Spleen (tissue), 11 donors: Measurements from ENCODE around the gene CCDC171. TPM values are rescaled to one million over a fixed set of nuclear protein-coding genes. Genes with fewer than 3 reads are reported as not detected.

Source experiments
- DNase-seq: peaks from one replicate; pipeline ENCODE4 v3.0.0-alpha.2; 2020
- H3K27ac ChIP-seq, 8 donors: fragments of 200-600 bp; sonication (generic) in 7 of 8; 1 replicate in 4 of 8; 2 replicates in 4 of 8; pipeline versions ENCODE4 v1.5.0 to v1.8.0; 2016 to 2021; ENCODE audit warnings: inconsistent platforms in 4 of 8, mild to moderate bottlenecking in 4 of 8, moderate library complexity in 1 of 8
- H3K27me3 ChIP-seq, 7 donors: fragments of 200-600 bp; sonication (generic) in 6 of 7; replicated peaks in 1 of 7; 1 replicate in 4 of 7; 2 replicates in 3 of 7; pipeline versions ENCODE4 v1.5.0 to v1.8.0; 2016 to 2021; ENCODE audit warnings: inconsistent platforms in 3 of 7, mild to moderate bottlenecking in 1 of 7
- H3K36me3 ChIP-seq, 6 donors: fragments of 200-600 bp; sonication (generic) in 5 of 6; 1 replicate in 4 of 6; 2 replicates in 2 of 6; pipeline versions ENCODE4 v1.5.0 to v1.8.0; 2016 to 2021; ENCODE audit warnings: inconsistent platforms in 2 of 6
- H3K4me1 ChIP-seq, 6 donors: fragments of 200-600 bp; sonication (generic) in 5 of 6; 1 replicate in 3 of 6; 2 replicates in 3 of 6; pipeline versions ENCODE4 v1.5.0 to v1.8.0; 2016 to 2021; ENCODE audit warnings: inconsistent platforms in 3 of 6
- H3K4me3 ChIP-seq, 8 donors: fragments of 200-600 bp; sonication (generic) in 7 of 8; 1 replicate in 4 of 8; 2 replicates in 4 of 8; pipeline versions ENCODE4 v1.5.0 to v1.8.0; 2016 to 2021; ENCODE audit warnings: inconsistent platforms in 4 of 8, mild to moderate bottlenecking in 4 of 8, moderate library complexity in 2 of 8
- H3K9me3 ChIP-seq, 8 donors: fragments of 200-600 bp; sonication (generic) in 7 of 8; 1 replicate in 4 of 8; 2 replicates in 4 of 8; pipeline versions ENCODE4 v1.5.0 to v1.8.0; 2016 to 2021; ENCODE audit warnings: inconsistent platforms in 4 of 8
- POLR2A ChIP-seq, 3 donors: fragments of 450-650 bp; IDR thresholded peaks; one replicate each; pipeline ENCODE4 v1.5.1; 2017; ENCODE audit warnings: antibody characterized with exemption in 3 of 3, mild to moderate bottlenecking in 1 of 3
- POLR2AphosphoS5 ChIP-seq, 3 donors: sonication (generic); formaldehyde crosslinking; IDR thresholded peaks; one replicate each; pipeline ENCODE4 v1.5.1; 2017; ENCODE audit warnings: antibody characterized with exemption in 3 of 3
- WGBS, 5 donors: extraction: QIAGEN DNeasy Blood & Tissue Kit in 3 of 5; methylation state at CpG; one replicate each; pipeline versions ENCODE4 v1.1.5 to v1.1.7; 2013 to 2018; 5-methylcytosine and 5-hydroxymethylcytosine counted together
- intact Hi-C: fragments of 100-400 bp; cut with DNase I; formaldehyde crosslinking; loops from one replicate; pipeline ENCODE4 v1.15.0; 2023; ENCODE audit warnings: low total_unique reads
- polyA plus RNA-seq, 3 donors: library from polyadenylated mRNA; stranded (reverse); fragments of 200-250 nt; gene quantifications; one replicate each; pipeline ENCODE4 v1.2.1, GENCODE V29; 2013
- total RNA-seq, 7 donors: library from RNA; depleted of rRNA in 3 of 7; stranded (reverse); fragments of >200 nt in 3 of 7; fragmentation: NEBNext Ultra II Directional in 4 of 7; extraction: Animal tissue kit (Norgen Biotek cat#: 25700) in 4 of 7; gene quantifications; one replicate each; pipeline versions ENCODE4 v1.1.0 to v1.2.1, GENCODE V29; 2016 to 2021
- TF ChIP-seq, protein P1 (sequence below), 11 experiments: fragments of 200-600 bp in 7 of 11; fragments of 450-650 bp in 4 of 11; sonication (generic) in 4 of 11; IDR thresholded peaks in 8 of 11; conservative IDR thresholded peaks in 3 of 11; 1 replicate in 7 of 11; 2 replicates in 4 of 11; pipeline versions ENCODE4 v1.4.0 to v1.8.0; 2016 to 2021; ENCODE audit warnings: antibody characterized with exemption in 11 of 11, inconsistent platforms in 4 of 11, mild to moderate bottlenecking in 1 of 11
- donor health status: healthy with polysubstance abuse.
- donor health status: DM: no; HTN: no; CAD: no; lungs with moderate emphysema.
- donor health status: DM: no; HTN: no; CAD: no.
- donor health status: Bipolar disorder and iron deficiency.
- donor health status: healthy.
- donor health status: DM: no; HTN: no; CAD: no.
- donor health status: DM: yes; HTN: yes; CAD: no.

Gene CCDC171
- total and polyA plus RNA-seq, 10 donors, result 0.38 to 4.0 (median 2.0) TPM

DNA sequence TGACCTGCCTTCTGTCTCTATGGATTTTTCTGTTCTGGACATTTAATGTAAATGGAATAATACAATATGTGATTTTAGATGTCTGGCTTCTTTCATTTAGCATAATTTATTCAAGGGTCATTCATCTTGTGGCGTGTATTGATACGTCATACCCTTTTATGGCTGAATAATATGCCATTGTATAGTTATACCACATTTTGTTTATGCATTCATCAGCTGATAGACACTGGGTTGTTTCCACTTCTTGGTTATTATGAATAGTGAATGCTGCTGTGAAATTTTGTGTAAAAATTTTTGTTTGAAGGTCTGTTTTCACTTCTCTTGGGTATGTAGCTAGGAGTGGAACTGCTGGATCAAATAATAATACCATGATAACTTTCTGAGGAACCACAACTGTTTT is 298.9 kb downstream of the CCDC171 start:
- intact Hi-C loops, result no loop called here
- H3K4me3 ChIP-seq, result no peak overlapping the region
- WGBS, 5 donors, result 48 to 99% (median 94%) methylated on average over 2 of the region's 2 CpGs

DNA sequence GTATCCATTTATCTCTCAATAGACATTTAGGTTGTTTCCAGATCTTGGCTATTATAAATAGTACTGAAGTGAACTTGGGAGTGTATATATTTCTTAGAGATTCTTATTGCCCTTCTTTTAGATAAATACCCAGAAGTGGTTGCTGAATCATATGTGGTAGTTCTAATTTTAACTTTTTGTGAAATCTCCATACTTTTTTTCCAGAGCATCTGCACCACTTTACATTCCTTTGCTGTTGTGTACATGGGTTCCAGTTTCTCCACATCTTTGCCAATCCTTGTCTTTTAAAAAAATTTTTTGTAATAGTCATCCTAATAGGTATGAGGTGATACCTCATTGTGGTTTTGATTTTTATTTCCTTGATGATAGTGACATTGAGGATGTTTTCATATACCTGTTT is 303.7 kb downstream of the CCDC171 start:
- Histone ChIP-seq H3K27ac (no peak overlapping the region), H3K27me3 (no peaks in the 10 kb centered on the region), H3K9me3 (peaks cover 0 to 10% (median 2%) of the 10 kb centered on the region in 8 donors), H3K36me3 (no peaks in the 10 kb centered on the region), H3K4me1 (no peaks in the 10 kb centered on the region), H3K4me3 (no peak overlapping the region)
- TF ChIP-seq POLR2A (IDR thresholded peaks at IDR 0.05), result no peak
- no peak for TF ChIP-seq POLR2AphosphoS5 (IDR thresholded peaks at IDR 0.05)
- TF ChIP-seq, protein P1, sequence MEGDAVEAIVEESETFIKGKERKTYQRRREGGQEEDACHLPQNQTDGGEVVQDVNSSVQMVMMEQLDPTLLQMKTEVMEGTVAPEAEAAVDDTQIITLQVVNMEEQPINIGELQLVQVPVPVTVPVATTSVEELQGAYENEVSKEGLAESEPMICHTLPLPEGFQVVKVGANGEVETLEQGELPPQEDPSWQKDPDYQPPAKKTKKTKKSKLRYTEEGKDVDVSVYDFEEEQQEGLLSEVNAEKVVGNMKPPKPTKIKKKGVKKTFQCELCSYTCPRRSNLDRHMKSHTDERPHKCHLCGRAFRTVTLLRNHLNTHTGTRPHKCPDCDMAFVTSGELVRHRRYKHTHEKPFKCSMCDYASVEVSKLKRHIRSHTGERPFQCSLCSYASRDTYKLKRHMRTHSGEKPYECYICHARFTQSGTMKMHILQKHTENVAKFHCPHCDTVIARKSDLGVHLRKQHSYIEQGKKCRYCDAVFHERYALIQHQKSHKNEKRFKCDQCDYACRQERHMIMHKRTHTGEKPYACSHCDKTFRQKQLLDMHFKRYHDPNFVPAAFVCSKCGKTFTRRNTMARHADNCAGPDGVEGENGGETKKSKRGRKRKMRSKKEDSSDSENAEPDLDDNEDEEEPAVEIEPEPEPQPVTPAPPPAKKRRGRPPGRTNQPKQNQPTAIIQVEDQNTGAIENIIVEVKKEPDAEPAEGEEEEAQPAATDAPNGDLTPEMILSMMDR (IDR thresholded peaks at IDR 0.05 in 8 of 11, conservative IDR thresholded peaks at IDR 0.05 in 3 of 11), result no peak
- no peak for DNase-seq
- intact Hi-C loops, result no loop called here

More for the DNA sequence above, 298.9 kb downstream of the CCDC171 start:
- Histone ChIP-seq H3K4me1 (no peaks in the 10 kb centered on the region), H3K27ac (no peak overlapping the region), H3K36me3 (no peaks in the 10 kb centered on the region), H3K9me3 (no peaks in the 10 kb centered on the region), H3K27me3 (no peaks in the 10 kb centered on the region)
- TF ChIP-seq POLR2A (IDR thresholded peaks at IDR 0.05), result no peak
- TF ChIP-seq POLR2AphosphoS5 (IDR thresholded peaks at IDR 0.05), result no peak
- no peak for DNase-seq

DNA sequence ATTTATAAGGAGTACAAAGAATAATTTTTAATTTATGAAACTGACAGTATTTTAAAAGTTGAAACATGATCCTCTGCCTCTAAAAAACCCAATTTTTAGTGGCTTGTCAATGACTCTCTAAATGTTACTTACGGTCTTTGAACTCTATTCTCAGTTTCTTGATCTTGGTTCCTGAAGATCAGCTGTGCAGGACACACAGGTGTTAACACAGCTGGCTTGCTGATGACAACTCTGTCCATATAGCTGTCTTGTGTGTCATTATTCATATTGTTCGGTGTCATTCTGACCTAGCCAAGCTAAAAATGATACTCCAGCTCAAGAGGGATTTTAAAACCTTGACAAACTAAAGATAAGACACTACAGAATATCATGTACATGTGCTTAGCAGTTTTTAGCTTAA is 314.5 kb downstream of the CCDC171 start:
- 81 to 97% (median 84%) methylated on average over 2 of the region's 2 CpGs for WGBS, 5 donors
- DNase-seq, result no peak
- no peaks in the 10 kb centered on the region for H3K27me3 ChIP-seq
- no peak overlapping the region for H3K4me3 ChIP-seq
- no peaks in the 10 kb centered on the region for H3K36me3 ChIP-seq
- no peaks in the 10 kb centered on the region for H3K4me1 ChIP-seq
- TF ChIP-seq POLR2A (IDR thresholded peaks at IDR 0.05) (no peak), POLR2AphosphoS5 (IDR thresholded peaks at IDR 0.05) (no peak)
- TF ChIP-seq, protein P1 (IDR thresholded peaks at IDR 0.05 in 8 of 11, conservative IDR thresholded peaks at IDR 0.05 in 3 of 11), result no peak
- H3K9me3 ChIP-seq, result peaks cover 0 to 4% (median 0%) of the 10 kb centered on the region in 8 donors
- H3K27ac ChIP-seq, result no peak overlapping the region
- intact Hi-C loops, result no loop called here

DNA sequence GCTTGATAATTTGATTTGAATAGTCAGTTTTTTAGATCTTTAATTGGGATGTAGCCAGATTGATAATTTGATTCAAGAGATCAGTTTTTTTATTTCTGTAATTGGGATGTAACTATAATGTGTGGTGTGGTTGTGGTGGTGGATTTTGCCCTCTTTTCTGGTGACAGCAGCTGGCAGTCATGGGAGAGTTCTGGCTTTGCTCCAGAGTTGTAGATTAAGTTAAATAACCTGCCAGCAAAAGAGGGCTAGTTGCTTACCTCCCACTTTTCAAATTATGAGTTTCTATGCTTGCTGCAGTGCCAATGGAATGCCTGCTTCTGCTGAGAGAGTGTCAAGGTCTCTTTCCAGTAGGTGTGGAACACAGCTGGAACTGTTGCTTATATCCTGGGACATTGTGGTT is 315.1 kb downstream of the CCDC171 start:
- Histone ChIP-seq H3K4me1 (no peaks in the 10 kb centered on the region), H3K4me3 (no peak overlapping the region), H3K27me3 (no peaks in the 10 kb centered on the region), H3K9me3 (no peaks in the 10 kb centered on the region), H3K36me3 (no peaks in the 10 kb centered on the region), H3K27ac (no peak overlapping the region)
- intact Hi-C loops, result no loop called here
- DNase-seq, result no peak
- TF ChIP-seq, protein P1 (IDR thresholded peaks at IDR 0.05 in 8 of 11, conservative IDR thresholded peaks at IDR 0.05 in 3 of 11), result no peak

DNA sequence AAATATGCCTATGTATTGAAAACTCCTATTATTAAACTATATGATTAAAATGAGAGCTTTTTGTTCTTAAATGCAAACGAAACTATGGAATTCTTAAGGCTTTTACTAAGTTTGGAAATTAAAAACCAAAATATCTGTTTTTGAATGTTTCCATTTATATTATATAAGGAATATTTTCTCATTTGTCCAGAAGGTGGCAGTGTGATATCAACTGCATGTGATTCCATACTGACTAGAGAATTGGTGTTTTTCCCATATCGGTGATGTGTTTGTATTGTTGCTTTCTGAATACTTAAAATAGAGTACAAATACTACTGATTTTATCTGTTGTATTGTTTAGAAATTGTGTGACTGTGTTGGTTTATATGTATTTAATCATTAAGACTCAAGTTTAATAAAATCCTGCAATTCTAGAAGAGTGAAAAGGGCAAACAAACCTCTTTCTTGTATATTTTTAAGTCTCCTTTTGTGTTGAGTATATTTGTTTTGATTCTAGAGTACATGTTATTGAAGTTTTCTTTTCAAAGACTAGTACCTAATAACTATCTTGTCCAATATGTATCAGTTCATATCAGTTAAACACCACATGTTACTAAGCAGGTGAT is 320.8 kb downstream of the CCDC171 start:
- intact Hi-C loops, result no loop called here
- no peaks in the 10 kb centered on the region for H3K27me3 ChIP-seq
- no peaks in the 10 kb centered on the region for H3K36me3 ChIP-seq
- H3K4me1 ChIP-seq, result no peaks in the 10 kb centered on the region
- no peak for DNase-seq
- no peak overlapping the region for H3K4me3 ChIP-seq
- no peaks in the 10 kb centered on the region for H3K9me3 ChIP-seq
- TF ChIP-seq POLR2A (IDR thresholded peaks at IDR 0.05), result no peak
- TF ChIP-seq, protein P1 (IDR thresholded peaks at IDR 0.05 in 8 of 11, conservative IDR thresholded peaks at IDR 0.05 in 3 of 11), result peak in 10 of 11 experiments; percentile 10 to 50 (median 42)
- 10 to 20% (median 14%) methylated on average over 2 of the region's 2 CpGs for WGBS, 5 donors
- no peak overlapping the region for H3K27ac ChIP-seq
